Measurements from ENCODE around the gene PPDPF. TPM values are rescaled to one million over a fixed set of nuclear protein-coding genes. Genes with fewer than 3 reads are reported as not detected.

PPDPF gene
- total RNA-seq, 1 experiment from 2014 or later, result 149 TPM

DNA sequence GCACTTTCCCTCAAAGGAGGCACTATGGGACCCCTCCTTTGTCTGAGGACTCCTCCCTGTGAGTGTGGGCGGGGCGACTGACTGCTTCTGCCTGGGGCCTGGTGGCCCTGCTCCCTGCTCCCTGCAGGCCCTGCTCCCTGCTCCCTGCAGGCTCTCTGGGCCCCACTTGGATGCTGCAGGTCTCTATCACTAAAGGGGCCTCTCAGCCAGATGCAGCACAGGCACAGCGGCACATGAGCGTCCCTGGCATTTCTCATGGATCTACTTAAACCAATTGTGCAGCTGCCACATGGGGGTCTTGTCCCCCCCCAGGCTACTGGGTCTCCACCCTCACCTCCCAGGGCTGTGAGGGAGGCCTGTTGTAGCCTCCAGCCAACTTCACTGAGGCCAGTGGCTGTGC is 29.5 kb upstream of the PPDPF start:
- Histone ChIP-seq H3K79me2 (ENCODE audit: insufficient read depth, low read length) (no peaks in the 10 kb centered on the region), H3K27me3 (ENCODE audit: insufficient read depth, low read length) (no peaks in the 10 kb centered on the region; the same call in 1 of the 2 replicates), H3K23ac (ENCODE audit: insufficient read length, low read depth, low read length) (no peak overlapping the region), H3K79me1 (ENCODE audit: insufficient read depth, low read depth, low read length, poor library complexity, severe bottlenecking) (no peaks in the 10 kb centered on the region), H4K20me1 (ENCODE audit: control insufficient read depth, insufficient read depth, insufficient read length) (no peaks in the 10 kb centered on the region), H2BK120ac (ENCODE audit: low read depth, low read length, poor library complexity, severe bottlenecking) (no peak overlapping the region), H2BK12ac (ENCODE audit: insufficient read length, low read depth, low read length) (no peak overlapping the region), H3T11ph (ENCODE audit: low read length) (no peak overlapping the region), H2AK5ac (ENCODE audit: insufficient read length, low read length) (no peak overlapping the region), H2AFZ (ENCODE audit: low read length) (no peak overlapping the region), H3K23me2 (ENCODE audit: insufficient read length, low read depth, low read length, poor library complexity, severe bottlenecking) (no peaks in the 10 kb centered on the region), H3K14ac (ENCODE audit: insufficient read depth, low read length) (no peak overlapping the region), H4K5ac (ENCODE audit: insufficient read length, low read depth, low read length) (no peak overlapping the region), H4K91ac (ENCODE audit: insufficient read length, low read depth, low read length) (no peak overlapping the region), H3K4me2 (ENCODE audit: insufficient read depth, insufficient read length, low read length) (no peak overlapping the region), H2BK15ac (ENCODE audit: low read depth, low read length) (no peak overlapping the region), H2BK20ac (ENCODE audit: low read depth, low read length, poor library complexity, severe bottlenecking) (no peak overlapping the region), H2BK5ac (ENCODE audit: insufficient read length, low read length) (no peak overlapping the region), H3K18ac (ENCODE audit: insufficient read length, low read depth, low read length) (no peak overlapping the region), H3K9ac (ENCODE audit: extremely low read depth, insufficient read length, low read length) (no peak overlapping the region), H3K27ac (ENCODE audit: insufficient read length, low read depth, low read length) (no peak overlapping the region), H3K4ac (ENCODE audit: low read depth, low read length) (no peak overlapping the region), H4K8ac (replicated peaks; ENCODE audit: insufficient read length, low read depth, low read length) (no peak overlapping the region), H3K4me1 (ENCODE audit: insufficient read depth, low read length) (no peaks in the 10 kb centered on the region), H3K56ac (ENCODE audit: insufficient read length, low read depth, low read length) (no peak overlapping the region), H3K9me3 (ENCODE audit: control insufficient read depth, low read depth, low read length) (no peaks in the 10 kb centered on the region)
- peaks cover 46% of the 10 kb centered on the region for H3K27me3 Mint-ChIP-seq (ENCODE audit: low read depth)
- H3K4me1 Mint-ChIP-seq, result peaks cover 0 to 3% of the 10 kb centered on the region in 2 experiments; a peak in 2 of 4 replicates
- no peak overlapping the region for H3K4me3 Mint-ChIP-seq
- peaks cover 3 to 14% of the 10 kb centered on the region in 2 experiments; a peak in 4 of 5 replicates for H3K9me3 Mint-ChIP-seq
- peaks cover 15 to 27% (median 17%) of the 10 kb centered on the region in 3 experiments for H3K36me3 Mint-ChIP-seq (ENCODE audit: insufficient read depth in 1 of 3, low read depth in 3 of 3)
- TF ChIP-seq CTCF (conservative IDR thresholded peaks at IDR 0.05), result no peak
- WGBS (ENCODE audit: extremely low coverage, insufficient read length, low lambda C conversion rate), result no CpG with 5 or more reads among the region's 4 CpGs
- no peak for DNase-seq
- H3K27ac Mint-ChIP-seq, result no peak overlapping the region
